ENCODE results near the gene PRSS53. TPM values are rescaled to one million over a fixed set of nuclear protein-coding genes. Genes with fewer than 3 reads are reported as not detected.

The PRSS53 gene
- total and polyA plus RNA-seq, 4 donors: 0.51 to 14.5 (median 3.0) TPM

- under 1% methylated on average over 69 of the region's 69 CpGs for WGBS
- H3K4me3 ChIP-seq (ENCODE audit: low read depth in 1 of 3, low read length in 3 of 3): peak within 1 kb of the TSS; percentile 89 to 93 (median 92)
- H3K9me3 ChIP-seq (ENCODE audit: control insufficient read depth in 4 of 4, low read length in 3 of 4): no peaks in the 10 kb centered on the region
- H3K36me3 ChIP-seq (ENCODE audit: control insufficient read depth in 4 of 4, insufficient read depth in 3 of 4, low read depth in 1 of 4, low read length in 3 of 4): peaks cover 0 to 13% (median 10%) of the 10 kb centered on the region in 4 donors
- peaks cover 0 to 19% (median 11%) of the 10 kb centered on the region in 4 donors for H3K4me1 ChIP-seq (ENCODE audit: control insufficient read depth in 4 of 4, insufficient read depth in 4 of 4, low read length in 3 of 4)
- peak; percentile 81 for TF ChIP-seq SP1 (IDR thresholded peaks at IDR 0.05)
- no peak for TF ChIP-seq CTCF (IDR thresholded peaks at IDR 0.05; ENCODE audit: low read depth, low read length, missing input control)
- TF ChIP-seq HNF4A (conservative IDR thresholded peaks at IDR 0.05): peak; percentile 39 to 52
- TF ChIP-seq JUND (IDR thresholded peaks at IDR 0.05): peak in 1 of 2 donors; percentile 56
- peak; percentile 59 to 63 for TF ChIP-seq RAD21 (IDR thresholded peaks at IDR 0.05)
- TF ChIP-seq ATF3 (IDR thresholded peaks at IDR 0.05): no peak
- TF ChIP-seq FOXA1 (IDR thresholded peaks at IDR 0.05): peak; percentile 80
- no peak for TF ChIP-seq HNF4G (IDR thresholded peaks at IDR 0.05)
- TF ChIP-seq REST (IDR thresholded peaks at IDR 0.05): peak; percentile 92
- TF ChIP-seq GABPA (IDR thresholded peaks at IDR 0.05 in 1 of 2, conservative IDR thresholded peaks at IDR 0.05 in 1 of 2): peak; percentile 15 to 86
- peak; percentile 90 for TF ChIP-seq TAF1 (conservative IDR thresholded peaks at IDR 0.05)
- peak in 1 of 2 donors; percentile 50 for TF ChIP-seq EGR1 (IDR thresholded peaks at IDR 0.05; ENCODE audit: low read depth in 2 of 2)
- peak; percentile 58 to 68 for TF ChIP-seq RXRA (IDR thresholded peaks at IDR 0.05)
- TF ChIP-seq FOXA2 (IDR thresholded peaks at IDR 0.05): peak; percentile 45
- peak; percentile 24 for TF ChIP-seq NR2F2 (IDR thresholded peaks at IDR 0.05)
- TF ChIP-seq MAX (IDR thresholded peaks at IDR 0.05): peak; percentile 61
- peak; percentile 59 for TF ChIP-seq ZBTB33 (IDR thresholded peaks at IDR 0.05)
- TF ChIP-seq YY1 (IDR thresholded peaks at IDR 0.05): peak; percentile 97
- peak; percentile 88 for DNase-seq (ENCODE audit: low spot score)
- no peaks in the 10 kb centered on the region for H3K27me3 ChIP-seq (ENCODE audit: control insufficient read depth in 4 of 4, insufficient read depth in 4 of 4, low read length in 3 of 4)
- H3K9ac ChIP-seq (ENCODE audit: low read depth in 1 of 2, low read length in 2 of 2): peak within 1 kb of the TSS; percentile 61 to 85
- peak within 1 kb of the TSS; percentile 91 to 96 for H3K27ac ChIP-seq (ENCODE audit: low read depth in 1 of 2, low read length in 2 of 2)
These were observed 5.8 kb upstream of the PRSS53 start, which contains the start of gene VKORC1 for GRCh38 chr16:31094424-31095120. TSS of gene VKORC1 (minus strand) at chr16:31094797. CDS start at chr16:31094729, 68 bp downstream.

All from liver (tissue), 9 donors.